Measurements from ENCODE around the gene TNFSF9. TPM values are rescaled to one million over a fixed set of nuclear protein-coding genes. Genes with fewer than 3 reads are reported as not detected.

Gene TNFSF9
- total RNA-seq, 1 donor from 2014 or later: 2.3 TPM

DNA sequence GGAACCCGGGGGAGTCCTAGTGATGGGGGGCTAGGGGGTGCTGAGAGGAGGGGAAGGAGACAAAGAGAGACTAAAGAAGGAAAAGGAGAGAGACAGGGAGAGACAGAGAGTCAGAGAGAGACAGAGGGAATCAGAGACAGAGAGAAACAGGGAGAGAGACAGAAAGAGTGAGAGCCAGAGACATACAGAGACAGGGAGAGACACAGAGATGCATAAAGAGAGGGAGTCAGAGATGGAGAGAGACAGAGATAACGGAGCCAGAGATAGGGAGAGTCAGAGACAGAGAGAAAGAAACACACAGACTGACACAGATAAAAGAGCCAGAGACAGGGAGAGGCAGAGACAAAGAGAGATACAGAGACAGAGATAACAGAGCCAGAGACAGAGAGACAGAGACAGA is 1.5 kb upstream of the TNFSF9 start:
- Histone ChIP-seq H3K4me1 (ENCODE audit: insufficient read depth, low read length) (peaks cover 11% of the 10 kb centered on the region), H3K36me3 (ENCODE audit: insufficient read depth, low read length) (no peaks in the 10 kb centered on the region), H3K79me2 (ENCODE audit: insufficient read depth, low read length) (no peaks in the 10 kb centered on the region), H3K4me3 (ENCODE audit: insufficient read depth, low read depth, low read length) (no peak overlapping the region), H3K27ac (ENCODE audit: low read depth, low read length) (no peak overlapping the region), H3K9me3 (ENCODE audit: insufficient read depth, low read depth, low read length) (peaks cover 2% of the 10 kb centered on the region), H3K27me3 (ENCODE audit: insufficient read depth, low read length) (peaks cover 9% of the 10 kb centered on the region), H3K4me2 (ENCODE audit: low read length) (no peak overlapping the region), H3K9ac (ENCODE audit: low read length) (no peak overlapping the region), H2AFZ (ENCODE audit: low read depth, low read length) (no peak overlapping the region), H4K20me1 (ENCODE audit: insufficient read depth, low read length) (peaks cover 7% of the 10 kb centered on the region)
- peak overlapping the region; percentile 6 for H3K4me3 Mint-ChIP-seq (ENCODE audit: unreplicated experiment)
- peaks cover 16% of the 10 kb centered on the region for H3K9me3 Mint-ChIP-seq (ENCODE audit: unreplicated experiment)
- TF ChIP-seq, protein P1, sequence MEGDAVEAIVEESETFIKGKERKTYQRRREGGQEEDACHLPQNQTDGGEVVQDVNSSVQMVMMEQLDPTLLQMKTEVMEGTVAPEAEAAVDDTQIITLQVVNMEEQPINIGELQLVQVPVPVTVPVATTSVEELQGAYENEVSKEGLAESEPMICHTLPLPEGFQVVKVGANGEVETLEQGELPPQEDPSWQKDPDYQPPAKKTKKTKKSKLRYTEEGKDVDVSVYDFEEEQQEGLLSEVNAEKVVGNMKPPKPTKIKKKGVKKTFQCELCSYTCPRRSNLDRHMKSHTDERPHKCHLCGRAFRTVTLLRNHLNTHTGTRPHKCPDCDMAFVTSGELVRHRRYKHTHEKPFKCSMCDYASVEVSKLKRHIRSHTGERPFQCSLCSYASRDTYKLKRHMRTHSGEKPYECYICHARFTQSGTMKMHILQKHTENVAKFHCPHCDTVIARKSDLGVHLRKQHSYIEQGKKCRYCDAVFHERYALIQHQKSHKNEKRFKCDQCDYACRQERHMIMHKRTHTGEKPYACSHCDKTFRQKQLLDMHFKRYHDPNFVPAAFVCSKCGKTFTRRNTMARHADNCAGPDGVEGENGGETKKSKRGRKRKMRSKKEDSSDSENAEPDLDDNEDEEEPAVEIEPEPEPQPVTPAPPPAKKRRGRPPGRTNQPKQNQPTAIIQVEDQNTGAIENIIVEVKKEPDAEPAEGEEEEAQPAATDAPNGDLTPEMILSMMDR (IDR thresholded peaks at IDR 0.05; ENCODE audit: insufficient read depth, low read depth, low read length): no peak
- TF ChIP-seq EZH2 (IDR thresholded peaks at IDR 0.05; ENCODE audit: insufficient read depth, low read length): no peak
- H3K27ac Mint-ChIP-seq (ENCODE audit: unreplicated experiment): no peak overlapping the region
- H3K27me3 Mint-ChIP-seq (ENCODE audit: low read depth, unreplicated experiment): peaks cover 27% of the 10 kb centered on the region
- DNase-seq (ENCODE audit: low read depth) (no peak), FAIRE-seq (no peak)
- no peaks in the 10 kb centered on the region for H3K4me1 Mint-ChIP-seq (ENCODE audit: low read depth, unreplicated experiment)
- no peaks in the 10 kb centered on the region for H3K36me3 Mint-ChIP-seq (ENCODE audit: low read depth, unreplicated experiment)

- Mint-ChIP-seq H3K9me3 (ENCODE audit: unreplicated experiment) (peaks cover 16% of the 10 kb centered on the region), H3K27ac (ENCODE audit: unreplicated experiment) (no peak overlapping the region), H3K36me3 (ENCODE audit: low read depth, unreplicated experiment) (no peaks in the 10 kb centered on the region), H3K27me3 (ENCODE audit: low read depth, unreplicated experiment) (peaks cover 29% of the 10 kb centered on the region), H3K4me1 (ENCODE audit: low read depth, unreplicated experiment) (no peaks in the 10 kb centered on the region), H3K4me3 (ENCODE audit: unreplicated experiment) (peak overlapping the region; percentile 86)
- TF ChIP-seq, protein P1 (IDR thresholded peaks at IDR 0.05; ENCODE audit: insufficient read depth, low read depth, low read length): no peak
- no peak for TF ChIP-seq EZH2 (IDR thresholded peaks at IDR 0.05; ENCODE audit: insufficient read depth, low read length)
- H3K4me3 ChIP-seq (ENCODE audit: insufficient read depth, low read depth, low read length): peak overlapping the region; percentile 87
- peak overlapping the region; percentile 97 for H2AFZ ChIP-seq (ENCODE audit: low read depth, low read length)
- H3K4me1 ChIP-seq (ENCODE audit: insufficient read depth, low read length): peaks cover 11% of the 10 kb centered on the region
- DNase-seq (ENCODE audit: low read depth) (no peak), FAIRE-seq (no peak)
- peak overlapping the region; percentile 100 for H3K4me2 ChIP-seq (ENCODE audit: low read length)
- no peaks in the 10 kb centered on the region for H3K79me2 ChIP-seq (ENCODE audit: insufficient read depth, low read length)
- no peak overlapping the region for H3K27ac ChIP-seq (ENCODE audit: low read depth, low read length)
- peaks cover 9% of the 10 kb centered on the region for H3K27me3 ChIP-seq (ENCODE audit: insufficient read depth, low read length)
- H3K9ac ChIP-seq (ENCODE audit: low read length): peak overlapping the region; percentile 94
- peaks cover 2% of the 10 kb centered on the region for H3K9me3 ChIP-seq (ENCODE audit: insufficient read depth, low read depth, low read length)
- H4K20me1 ChIP-seq (ENCODE audit: insufficient read depth, low read length): peaks cover 7% of the 10 kb centered on the region
- H3K36me3 ChIP-seq (ENCODE audit: insufficient read depth, low read length): no peaks in the 10 kb centered on the region
These were observed 865 bp upstream of the TNFSF9 start for GRCh38 chr19:6529937-6530385.

DNA sequence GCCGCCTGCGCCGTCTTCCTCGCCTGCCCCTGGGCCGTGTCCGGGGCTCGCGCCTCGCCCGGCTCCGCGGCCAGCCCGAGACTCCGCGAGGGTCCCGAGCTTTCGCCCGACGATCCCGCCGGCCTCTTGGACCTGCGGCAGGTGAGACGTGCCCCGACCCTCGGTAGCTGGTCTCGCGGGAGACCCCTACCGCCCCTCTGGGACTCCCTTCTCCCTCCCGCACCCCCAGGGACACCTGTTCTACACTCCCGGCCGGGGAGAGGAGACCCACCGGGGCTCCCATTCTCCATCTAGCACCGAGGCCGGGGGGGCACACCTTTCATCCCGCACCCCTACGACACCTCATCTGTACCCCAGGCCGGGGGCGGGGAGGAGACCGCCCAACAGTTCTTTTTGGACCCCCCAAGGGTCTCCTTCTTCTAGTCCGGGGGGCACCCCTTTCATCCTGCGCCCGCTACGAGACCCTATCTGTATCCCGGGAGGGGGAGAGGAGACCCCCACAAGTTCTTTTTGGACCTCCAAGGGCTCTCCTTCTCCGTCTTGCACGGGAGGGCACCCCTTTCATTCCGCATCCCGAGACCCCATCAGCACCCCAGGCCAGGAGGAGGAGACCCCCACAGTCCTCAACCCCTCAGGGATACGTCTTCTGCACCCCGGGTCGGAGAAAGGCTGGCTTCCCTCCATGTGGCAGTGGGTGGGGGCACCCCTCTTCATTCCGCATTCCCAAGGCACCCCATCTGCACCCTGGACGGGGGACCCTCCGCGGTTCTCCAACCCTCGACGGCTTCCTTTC is 533 bp downstream of the TNFSF9 start:
- H3K4me1 Mint-ChIP-seq (ENCODE audit: low read depth, unreplicated experiment): no peaks in the 10 kb centered on the region
- H3K27ac Mint-ChIP-seq (ENCODE audit: unreplicated experiment): no peak overlapping the region
- Histone ChIP-seq H3K27ac (ENCODE audit: low read depth, low read length) (no peak overlapping the region), H3K9ac (ENCODE audit: low read length) (peak overlapping the region; percentile 94), H3K36me3 (ENCODE audit: insufficient read depth, low read length) (no peaks in the 10 kb centered on the region), H3K4me2 (ENCODE audit: low read length) (peak overlapping the region; percentile 100), H4K20me1 (ENCODE audit: insufficient read depth, low read length) (peaks cover 7% of the 10 kb centered on the region), H3K4me1 (ENCODE audit: insufficient read depth, low read length) (peaks cover 11% of the 10 kb centered on the region), H3K4me3 (ENCODE audit: insufficient read depth, low read depth, low read length) (peak overlapping the region; percentile 87), H3K9me3 (ENCODE audit: insufficient read depth, low read depth, low read length) (peaks cover 5% of the 10 kb centered on the region), H3K27me3 (ENCODE audit: insufficient read depth, low read length) (peaks cover 9% of the 10 kb centered on the region), H3K79me2 (ENCODE audit: insufficient read depth, low read length) (no peaks in the 10 kb centered on the region), H2AFZ (ENCODE audit: low read depth, low read length) (peak overlapping the region; percentile 97)
- DNase-seq (ENCODE audit: low read depth): no peak
- peaks cover 16% of the 10 kb centered on the region for H3K9me3 Mint-ChIP-seq (ENCODE audit: unreplicated experiment)
- FAIRE-seq: no peak
- H3K36me3 Mint-ChIP-seq (ENCODE audit: low read depth, unreplicated experiment): no peaks in the 10 kb centered on the region
- H3K27me3 Mint-ChIP-seq (ENCODE audit: low read depth, unreplicated experiment): peaks cover 31% of the 10 kb centered on the region
- H3K4me3 Mint-ChIP-seq (ENCODE audit: unreplicated experiment): peak overlapping the region; percentile 63
- TF ChIP-seq, protein P1 (IDR thresholded peaks at IDR 0.05; ENCODE audit: insufficient read depth, low read depth, low read length): no peak
- TF ChIP-seq EZH2 (IDR thresholded peaks at IDR 0.05; ENCODE audit: insufficient read depth, low read length): peak; percentile 40
